ENCODE measurements around the gene COL7A1. TPM values are rescaled to one million over a fixed set of nuclear protein-coding genes. Genes with fewer than 3 reads are reported as not detected.

COL7A1 gene
- total RNA-seq, 1 experiment from 2014 or later = 16.4 TPM

DNA sequence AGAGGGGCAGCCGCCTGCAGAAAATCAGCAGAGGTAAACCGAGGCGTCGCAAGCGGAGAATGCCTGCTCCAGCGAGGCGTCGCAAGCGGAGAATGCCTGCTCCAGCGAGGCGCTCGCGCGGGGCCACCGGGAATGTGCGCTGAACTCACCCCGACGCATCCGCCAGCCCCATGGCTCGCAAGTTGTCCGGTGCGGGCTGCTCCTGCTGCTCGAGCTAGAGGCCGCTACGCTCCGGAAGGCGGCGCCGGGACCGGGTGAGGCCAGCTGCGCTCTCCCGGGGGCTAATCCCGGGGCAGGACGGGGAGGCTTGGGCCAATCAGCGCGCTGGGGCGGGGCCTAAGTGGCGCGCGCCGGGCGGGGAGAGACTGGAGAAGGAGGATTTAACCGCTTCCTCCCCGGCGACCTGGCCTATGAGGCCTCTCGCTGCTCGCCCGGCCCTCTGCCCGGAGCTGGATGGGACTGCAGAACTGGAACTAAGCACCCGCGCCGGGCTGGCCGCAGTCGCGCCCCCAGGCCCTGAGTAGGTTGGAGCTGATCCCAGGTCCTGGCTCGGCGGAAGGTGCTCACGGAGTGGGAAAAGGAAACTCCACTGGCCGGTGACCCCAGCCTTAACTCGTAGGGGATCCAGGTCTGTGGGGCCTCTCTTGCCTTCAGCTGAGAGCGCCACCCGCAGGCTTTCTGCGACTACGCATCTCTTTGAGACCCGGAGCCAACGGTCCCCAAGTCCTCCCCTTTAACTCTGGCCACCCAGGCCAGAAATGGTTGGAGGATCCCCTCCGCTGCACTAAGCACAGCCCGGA, 40.3 kb upstream of the COL7A1 start, which contains the start of gene SLC26A6:
SLC26A6 (minus strand) TSS at position 240 of the 800 bp plus-strand sequence; CDS start at position 172, 68 bp downstream.
- TF ChIP-seq, protein P1, sequence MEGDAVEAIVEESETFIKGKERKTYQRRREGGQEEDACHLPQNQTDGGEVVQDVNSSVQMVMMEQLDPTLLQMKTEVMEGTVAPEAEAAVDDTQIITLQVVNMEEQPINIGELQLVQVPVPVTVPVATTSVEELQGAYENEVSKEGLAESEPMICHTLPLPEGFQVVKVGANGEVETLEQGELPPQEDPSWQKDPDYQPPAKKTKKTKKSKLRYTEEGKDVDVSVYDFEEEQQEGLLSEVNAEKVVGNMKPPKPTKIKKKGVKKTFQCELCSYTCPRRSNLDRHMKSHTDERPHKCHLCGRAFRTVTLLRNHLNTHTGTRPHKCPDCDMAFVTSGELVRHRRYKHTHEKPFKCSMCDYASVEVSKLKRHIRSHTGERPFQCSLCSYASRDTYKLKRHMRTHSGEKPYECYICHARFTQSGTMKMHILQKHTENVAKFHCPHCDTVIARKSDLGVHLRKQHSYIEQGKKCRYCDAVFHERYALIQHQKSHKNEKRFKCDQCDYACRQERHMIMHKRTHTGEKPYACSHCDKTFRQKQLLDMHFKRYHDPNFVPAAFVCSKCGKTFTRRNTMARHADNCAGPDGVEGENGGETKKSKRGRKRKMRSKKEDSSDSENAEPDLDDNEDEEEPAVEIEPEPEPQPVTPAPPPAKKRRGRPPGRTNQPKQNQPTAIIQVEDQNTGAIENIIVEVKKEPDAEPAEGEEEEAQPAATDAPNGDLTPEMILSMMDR (conservative IDR thresholded peaks at IDR 0.05; ENCODE audit: low read depth, low read length) = peak; percentile 34; the same call in 1 of the 2 replicates
- no peak for TF ChIP-seq EZH2 (IDR thresholded peaks at IDR 0.05; ENCODE audit: borderline replicate concordance, low read depth, low read length, poor library complexity, severe bottlenecking)
- POLR2A ChIA-PET (ENCODE audit: low non-redundant PET) = no interaction called here
- DNase-seq (ENCODE audit: low spot score) = peak; percentile 91
- CTCF ChIA-PET = no interaction called here
- intact Hi-C loops (cut with micrococcal nuclease; ENCODE audit: unreplicated experiment) = no loop called here
- H3K27ac ChIP-seq (ENCODE audit: low read depth, low read length, poor library complexity, severe bottlenecking) = peak within 1 kb of the TSS; percentile 47
- BruUV-seq (replicated peaks) = no TSS peak
- peak within 1 kb of the TSS; percentile 70 for H3K4me3 ChIP-seq (ENCODE audit: low read depth, low read length, poor library complexity, severe bottlenecking)
- no peaks in the 10 kb centered on the region for H3K27me3 ChIP-seq (replicated peaks; ENCODE audit: insufficient read depth, low read depth, low read length, poor library complexity)
- no peaks in the 10 kb centered on the region for H3K4me1 ChIP-seq (ENCODE audit: insufficient read depth, low read length, poor library complexity, severe bottlenecking)
- no peaks in the 10 kb centered on the region for H3K36me3 ChIP-seq (ENCODE audit: insufficient read depth, low read length, poor library complexity, severe bottlenecking)
- H3K9me3 ChIP-seq (ENCODE audit: low read depth, low read length, poor library complexity, severe bottlenecking) = no peaks in the 10 kb centered on the region

DNA sequence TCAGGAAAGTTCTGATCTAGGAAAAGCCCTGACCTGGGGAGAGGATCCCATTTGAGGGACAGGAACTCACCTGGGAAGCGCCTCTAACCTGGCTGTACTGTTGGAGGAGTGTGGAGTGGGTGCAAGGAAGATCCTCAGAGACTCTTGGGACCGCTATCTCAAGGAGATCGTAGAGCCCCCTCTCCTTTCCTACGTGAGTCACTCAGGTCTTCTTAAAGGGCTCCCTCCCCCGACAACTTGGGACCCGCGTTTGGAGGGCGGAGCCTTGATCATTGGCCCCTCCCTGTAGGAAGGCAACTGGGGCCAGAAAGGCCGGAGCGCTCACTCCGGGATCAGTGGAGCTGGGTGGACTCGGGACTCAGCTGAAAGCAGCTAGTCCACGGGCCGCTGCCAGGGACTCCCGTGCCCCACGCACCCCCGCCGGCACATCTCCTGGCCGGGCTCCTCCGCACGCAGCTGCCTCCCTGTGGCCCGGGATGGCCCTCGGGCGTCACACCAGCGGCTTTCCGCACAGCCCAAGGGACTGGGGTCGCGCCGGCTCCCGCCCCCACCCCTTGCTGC, 39.6 kb upstream of the COL7A1 start:
- BruUV-seq (replicated peaks) = no TSS peak

DNA sequence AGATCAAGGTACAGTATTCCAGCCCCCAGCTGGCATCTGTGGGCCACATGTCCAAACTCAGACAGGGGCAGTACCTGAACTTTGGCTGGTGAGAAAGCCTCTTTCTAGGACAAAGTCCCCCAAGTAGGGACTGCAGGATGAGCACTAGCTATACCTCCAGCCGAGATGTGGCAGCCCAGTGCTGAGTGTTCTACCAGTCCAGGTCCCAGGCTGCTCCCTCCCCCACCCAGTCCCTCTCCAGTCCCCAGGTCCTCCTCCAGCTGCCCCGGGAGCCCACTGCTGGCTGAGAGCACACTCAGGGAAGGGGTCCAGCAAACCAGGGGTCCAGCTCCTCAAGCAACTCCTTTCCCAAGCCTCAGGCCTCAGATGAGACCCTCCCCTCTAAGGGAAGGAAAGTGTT, 38.6 kb upstream of the COL7A1 start:
- no TSS peak for BruUV-seq (replicated peaks)
- Histone ChIP-seq H3K27ac (ENCODE audit: low read depth, low read length, poor library complexity, severe bottlenecking) (no peak overlapping the region), H3K36me3 (ENCODE audit: insufficient read depth, low read length, poor library complexity, severe bottlenecking) (no peaks in the 10 kb centered on the region), H3K9me3 (ENCODE audit: low read depth, low read length, poor library complexity, severe bottlenecking) (no peaks in the 10 kb centered on the region), H3K4me1 (ENCODE audit: insufficient read depth, low read length, poor library complexity, severe bottlenecking) (no peaks in the 10 kb centered on the region), H3K4me3 (ENCODE audit: low read depth, low read length, poor library complexity, severe bottlenecking) (no peak overlapping the region), H3K27me3 (replicated peaks; ENCODE audit: insufficient read depth, low read depth, low read length, poor library complexity) (no peaks in the 10 kb centered on the region)
- CTCF ChIA-PET = no interaction called here
- POLR2A ChIA-PET (ENCODE audit: low non-redundant PET) = no interaction called here
- TF ChIP-seq, protein P1 (conservative IDR thresholded peaks at IDR 0.05; ENCODE audit: low read depth, low read length) = no peak
- no peak for TF ChIP-seq EZH2 (IDR thresholded peaks at IDR 0.05; ENCODE audit: borderline replicate concordance, low read depth, low read length, poor library complexity, severe bottlenecking)
- no peak for DNase-seq (ENCODE audit: low spot score)
- intact Hi-C loops (cut with micrococcal nuclease; ENCODE audit: unreplicated experiment) = no loop called here

More for the DNA sequence above, 39.6 kb upstream of the COL7A1 start:
- Histone ChIP-seq H3K4me3 (ENCODE audit: low read depth, low read length, poor library complexity, severe bottlenecking) (peak overlapping the region; percentile 70), H3K27me3 (replicated peaks; ENCODE audit: insufficient read depth, low read depth, low read length, poor library complexity) (no peaks in the 10 kb centered on the region), H3K9me3 (ENCODE audit: low read depth, low read length, poor library complexity, severe bottlenecking) (no peaks in the 10 kb centered on the region), H3K4me1 (ENCODE audit: insufficient read depth, low read length, poor library complexity, severe bottlenecking) (no peaks in the 10 kb centered on the region), H3K27ac (ENCODE audit: low read depth, low read length, poor library complexity, severe bottlenecking) (peak overlapping the region; percentile 47), H3K36me3 (ENCODE audit: insufficient read depth, low read length, poor library complexity, severe bottlenecking) (no peaks in the 10 kb centered on the region)
- CTCF ChIA-PET = no interaction called here
- POLR2A ChIA-PET (ENCODE audit: low non-redundant PET) = no interaction called here
- intact Hi-C loops (cut with micrococcal nuclease; ENCODE audit: unreplicated experiment) = no loop called here
- DNase-seq (ENCODE audit: low spot score) = peak; percentile 37
- TF ChIP-seq EZH2 (IDR thresholded peaks at IDR 0.05; ENCODE audit: borderline replicate concordance, low read depth, low read length, poor library complexity, severe bottlenecking) = no peak
- TF ChIP-seq, protein P1 (conservative IDR thresholded peaks at IDR 0.05; ENCODE audit: low read depth, low read length) = no peak

Data from A673 (cell line).